Hematopoietic multipotent progenitor cell treated with erythropoietin and hydrocortisone succinate and interleukin-3 and kit ligand, for 15 days (in vitro differentiated cells): ENCODE data around the gene PEAK1.
A peak's percentile ranks its signal among the peaks of the same experiment; 100 is the strongest.
"Not testable (repeated sequence)": the region's sequence is repeated elsewhere in the genome, so short reads cannot be mapped to it uniquely, and the experiment has no call there.

Source experiments
- DNase-seq: peaks from one replicate; pipeline ENCODE4 v3.0.0-alpha.2; 2015; ENCODE audit warnings: low spot score

The PEAK1 gene

GRCh38 chr15:77425104-77425503 is 5.2 kb upstream of the PEAK1 start:
- no peak for DNase-seq

GRCh38 chr15:77421370-77421700 is 1.4 kb upstream of the PEAK1 start:
- no peak for DNase-seq

- DNase-seq: peak; percentile 89
Measured at GRCh38 chr15:77420610-77421369, 886 bp upstream of the PEAK1 start, which contains the start of gene HMG20A. Gene HMG20A, plus strand, starts transcription at chr15:77420888. Its CDS starts 37,520 bp downstream, at chr15:77458408.

- DNase-seq: no peak
Measured at GRCh38 chr15:77418966-77419835, 703 bp downstream of the PEAK1 start.

GRCh38 chr15:77418391-77418965 is 1.4 kb downstream of the PEAK1 start:
- no peak for DNase-seq

GRCh38 chr15:77417602-77418001 is 2.3 kb downstream of the PEAK1 start:
- DNase-seq: no peak

GRCh38 chr15:77416954-77417353 is 3.0 kb downstream of the PEAK1 start:
- no peak for DNase-seq

- DNase-seq: no peak
Measured at GRCh38 chr15:77416148-77416455, 3.8 kb downstream of the PEAK1 start.

- DNase-seq: no peak
Measured at GRCh38 chr15:77415450-77416147, 4.3 kb downstream of the PEAK1 start.

- DNase-seq: no peak
Measured at GRCh38 chr15:77414789-77415442, 5.0 kb downstream of the PEAK1 start.

- no peak for DNase-seq
Measured at GRCh38 chr15:77413699-77414349, 6.1 kb downstream of the PEAK1 start.

GRCh38 chr15:77412972-77413698 is 6.8 kb downstream of the PEAK1 start:
- DNase-seq: no peak

GRCh38 chr15:77411619-77411976 is 8.3 kb downstream of the PEAK1 start:
- no peak for DNase-seq

GRCh38 chr15:77410701-77411618 is 8.9 kb downstream of the PEAK1 start:
- no peak for DNase-seq

- not testable (repeated sequence) for DNase-seq
Measured at GRCh38 chr15:77410157-77410500, 9.8 kb downstream of the PEAK1 start.

- DNase-seq: no peak
Measured at GRCh38 chr15:77409259-77410156, 10.4 kb downstream of the PEAK1 start.

GRCh38 chr15:77406846-77407245 is 13.1 kb downstream of the PEAK1 start:
- no peak for DNase-seq

- DNase-seq: not testable (repeated sequence)
Measured at GRCh38 chr15:77406173-77406759, 13.6 kb downstream of the PEAK1 start.
